ENCODE data around the gene KRT16. TPM values are rescaled to one million over a fixed set of nuclear protein-coding genes. Genes with fewer than 3 reads are reported as not detected.

KRT16 gene
- total and polyA plus RNA-seq, 2 of the 8 experiments (the other 6 are each of a cell fraction or from before 2014, with no cell fraction given), result not detected

DNA sequence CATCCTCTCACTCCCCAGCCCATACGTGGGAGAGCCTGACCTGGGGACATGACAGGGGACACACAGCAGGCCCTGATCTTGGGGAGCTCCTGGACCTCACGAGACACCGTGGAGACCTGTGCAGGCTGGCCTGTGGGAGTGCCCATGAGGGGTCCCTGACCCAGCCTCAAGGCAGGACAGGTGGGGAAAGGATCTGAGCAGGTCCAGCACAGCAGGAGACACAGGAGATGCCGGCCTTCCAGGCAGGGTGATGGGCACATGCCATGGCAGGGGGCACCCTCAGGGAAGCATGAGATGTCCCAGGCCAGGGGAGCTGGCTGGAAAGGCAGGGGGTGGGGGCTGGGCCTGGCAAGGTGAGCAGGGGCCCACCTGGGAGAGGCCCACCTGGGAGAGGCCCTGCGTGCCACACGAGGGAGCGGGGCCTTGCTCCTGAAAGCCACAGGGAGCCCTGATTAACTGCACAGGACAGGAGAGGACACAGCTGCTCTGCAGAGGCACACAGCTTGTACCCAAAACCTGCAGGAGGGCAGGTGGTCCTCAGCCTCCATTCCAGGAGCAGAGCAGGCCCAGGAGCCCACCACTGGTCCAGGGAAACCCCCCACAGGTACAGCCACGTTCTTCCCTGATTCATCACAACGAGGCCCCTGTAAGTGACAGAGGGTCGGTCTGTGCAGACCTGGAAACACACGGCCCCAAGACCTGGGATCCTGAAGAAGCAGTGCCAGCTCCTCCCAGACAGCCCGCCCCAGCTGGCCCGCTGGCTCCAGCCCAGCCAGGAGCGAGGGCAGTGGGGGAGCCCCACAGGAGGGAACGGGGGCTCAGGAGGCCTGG is 38.4 kb upstream of the KRT16 start:
- Histone ChIP-seq H3K23ac (ENCODE audit: insufficient read length) (no peak overlapping the region), H2BK15ac (ENCODE audit: low read length) (no peak overlapping the region), H4K5ac (ENCODE audit: insufficient read length, low read depth, low read length) (no peak overlapping the region), H3K9ac (replicated peaks in 1 of 4; ENCODE audit: extremely low read depth in 1 of 4, low read depth in 3 of 4, low read length in 3 of 4) (no peak overlapping the region), H3K36me3 (ENCODE audit: control insufficient read depth in 2 of 4, insufficient read depth in 4 of 4, low read length in 3 of 4) (no peaks in the 10 kb centered on the region), H2BK20ac (ENCODE audit: low read length) (no peak overlapping the region), H3K23me2 (ENCODE audit: low read depth, low read length) (peaks cover 17% of the 10 kb centered on the region; the same call in 1 of the 2 replicates), H3K79me1 (ENCODE audit: low read depth, low read length) (no peaks in the 10 kb centered on the region), H4K8ac (ENCODE audit: extremely low read depth, insufficient read depth, low read length) (no peak overlapping the region), H3K56ac (replicated peaks; ENCODE audit: insufficient read length, low read depth, low read length) (no peak overlapping the region), H3K4me2 (ENCODE audit: insufficient read depth in 1 of 2, low read depth in 2 of 2, low read length in 2 of 2) (no peak overlapping the region), H3K14ac (ENCODE audit: insufficient read length) (no peak overlapping the region), H3K27me3 (replicated peaks in 1 of 4; ENCODE audit: control insufficient read depth in 3 of 4, extremely low read depth in 1 of 4, insufficient read depth in 3 of 4, low read length in 3 of 4) (no peaks in the 10 kb centered on the region; a peak in 2 of 7 replicates), H3K4me1 (replicated peaks in 1 of 4; ENCODE audit: control insufficient read depth in 3 of 4, insufficient read depth in 4 of 4, low read length in 3 of 4) (peaks cover 0 to 19% (median 13%) of the 10 kb centered on the region in 4 experiments; a peak in 6 of 7 replicates), H3K4me3 (ENCODE audit: extremely low read depth in 1 of 4, insufficient read depth in 2 of 4, low read depth in 3 of 4, low read length in 4 of 4) (no peak overlapping the region), H3K18ac (ENCODE audit: extremely low read depth, low read length) (no peak overlapping the region), H3K79me2 (ENCODE audit: control insufficient read depth in 1 of 2, insufficient read depth in 2 of 2, low read length in 2 of 2) (no peaks in the 10 kb centered on the region), H3K27ac (ENCODE audit: low read depth, low read length) (no peak overlapping the region), H4K91ac (replicated peaks; ENCODE audit: insufficient read length, low read length) (no peak overlapping the region), H2BK5ac (ENCODE audit: low read depth, low read length) (no peak overlapping the region; the same call in 1 of the 2 replicates), H2AFZ (ENCODE audit: low read length) (no peak overlapping the region), H2BK12ac (ENCODE audit: low read depth, low read length) (0 out of 2 replicates have a peak overlapping the region, but pooled peaks have one; percentile 99), H2BK120ac (replicated peaks; ENCODE audit: low read depth, low read length) (no peak overlapping the region), H4K20me1 (replicated peaks in 1 of 2; ENCODE audit: control insufficient read depth in 1 of 2, insufficient read depth in 2 of 2, low read length in 2 of 2) (peaks cover 0 to 8% of the 10 kb centered on the region in 2 experiments), H2AK5ac (ENCODE audit: low read depth, low read length) (no peak overlapping the region), H3K4ac (replicated peaks; ENCODE audit: insufficient read length, low read depth, low read length) (peak overlapping the region; percentile 53), H3K9me3 (ENCODE audit: insufficient read depth in 2 of 2, low read depth in 1 of 2, low read length in 1 of 2) (no peaks in the 10 kb centered on the region)
- ChIA-PET CTCF (ENCODE audit: partially characterized antibody) (interaction anchor here (0.7 to 20.4 kb wide), 13 partner anchors 10 to 251 kb away, joined by 3 to 492 read pairs (median 17); partner anchors contain the start of gene KRT17), POLR2A (ENCODE audit: partially characterized antibody) (interaction anchor here (0.7 to 4.1 kb wide), 4 partner anchors 39 to 135 kb away, joined by 3 to 23 read pairs (median 8); partner anchors contain the start of genes EIF1, JUP and KRT19)
- 85% methylated on average over 13 of the region's 15 CpGs; no CpG with 5 or more reads in 1 of the 2 experiments for WGBS, 2 experiments (ENCODE audit: extremely low coverage in 1 of 2, insufficient coverage in 1 of 2, insufficient read length in 1 of 2, insufficient replicate concordance in 2 of 2, low coverage in 1 of 2, low lambda C conversion rate in 2 of 2, missing lambda C conversion rate in 1 of 2)
- DNase-seq (ENCODE audit: low read depth in 1 of 2, low spot score in 2 of 2), result no peak
- FAIRE-seq, result no peak
- TF ChIP-seq ASH2L (IDR thresholded peaks at IDR 0.05; ENCODE audit: low read length) (no peak), BRCA1 (IDR thresholded peaks at IDR 0.05; ENCODE audit: low read depth, low read length) (no peak), POU5F1 (IDR thresholded peaks at IDR 0.05; ENCODE audit: low read depth, low read length) (no peak), EZH2 (IDR thresholded peaks at IDR 0.05; ENCODE audit: low read depth, low read length, severe bottlenecking) (no peak), SP1 (IDR thresholded peaks at IDR 0.05; ENCODE audit: low read depth, low read length) (no peak), KDM4A (IDR thresholded peaks at IDR 0.05; ENCODE audit: low read depth, low read length, severe bottlenecking) (no peak), TAF1 (IDR thresholded peaks at IDR 0.05; ENCODE audit: low read depth, low read length) (no peak)
- TF ChIP-seq, protein P1, sequence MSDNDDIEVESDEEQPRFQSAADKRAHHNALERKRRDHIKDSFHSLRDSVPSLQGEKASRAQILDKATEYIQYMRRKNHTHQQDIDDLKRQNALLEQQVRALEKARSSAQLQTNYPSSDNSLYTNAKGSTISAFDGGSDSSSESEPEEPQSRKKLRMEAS (IDR thresholded peaks at IDR 0.05), result no peak
- TF ChIP-seq, protein P2, sequence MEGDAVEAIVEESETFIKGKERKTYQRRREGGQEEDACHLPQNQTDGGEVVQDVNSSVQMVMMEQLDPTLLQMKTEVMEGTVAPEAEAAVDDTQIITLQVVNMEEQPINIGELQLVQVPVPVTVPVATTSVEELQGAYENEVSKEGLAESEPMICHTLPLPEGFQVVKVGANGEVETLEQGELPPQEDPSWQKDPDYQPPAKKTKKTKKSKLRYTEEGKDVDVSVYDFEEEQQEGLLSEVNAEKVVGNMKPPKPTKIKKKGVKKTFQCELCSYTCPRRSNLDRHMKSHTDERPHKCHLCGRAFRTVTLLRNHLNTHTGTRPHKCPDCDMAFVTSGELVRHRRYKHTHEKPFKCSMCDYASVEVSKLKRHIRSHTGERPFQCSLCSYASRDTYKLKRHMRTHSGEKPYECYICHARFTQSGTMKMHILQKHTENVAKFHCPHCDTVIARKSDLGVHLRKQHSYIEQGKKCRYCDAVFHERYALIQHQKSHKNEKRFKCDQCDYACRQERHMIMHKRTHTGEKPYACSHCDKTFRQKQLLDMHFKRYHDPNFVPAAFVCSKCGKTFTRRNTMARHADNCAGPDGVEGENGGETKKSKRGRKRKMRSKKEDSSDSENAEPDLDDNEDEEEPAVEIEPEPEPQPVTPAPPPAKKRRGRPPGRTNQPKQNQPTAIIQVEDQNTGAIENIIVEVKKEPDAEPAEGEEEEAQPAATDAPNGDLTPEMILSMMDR (IDR thresholded peaks at IDR 0.05; ENCODE audit: control extremely low read depth in 1 of 3, insufficient read depth in 1 of 3, low read depth in 1 of 3, low read length in 3 of 3), result no peak

Measured in H1 (cell line).